ENCODE data around the gene AKR1C3. TPM values are rescaled to one million over a fixed set of nuclear protein-coding genes. Genes with fewer than 3 reads are reported as not detected.
"Not testable (repeated sequence)": the region's sequence is repeated elsewhere in the genome, so short reads cannot be mapped to it uniquely, and the experiment has no call there.

AKR1C3 gene
- total RNA-seq, 1 donor from 2014 or later, result 45.5 TPM

- H3K27me3 ChIP-seq (ENCODE audit: control insufficient read depth, insufficient read depth, low read length), result no peaks in the 10 kb centered on the region
- DNase-seq (ENCODE audit: low read depth), result no peak
- H3K36me3 ChIP-seq (ENCODE audit: control insufficient read depth, insufficient read depth, low read length), result no peaks in the 10 kb centered on the region
- TF ChIP-seq, protein P1, sequence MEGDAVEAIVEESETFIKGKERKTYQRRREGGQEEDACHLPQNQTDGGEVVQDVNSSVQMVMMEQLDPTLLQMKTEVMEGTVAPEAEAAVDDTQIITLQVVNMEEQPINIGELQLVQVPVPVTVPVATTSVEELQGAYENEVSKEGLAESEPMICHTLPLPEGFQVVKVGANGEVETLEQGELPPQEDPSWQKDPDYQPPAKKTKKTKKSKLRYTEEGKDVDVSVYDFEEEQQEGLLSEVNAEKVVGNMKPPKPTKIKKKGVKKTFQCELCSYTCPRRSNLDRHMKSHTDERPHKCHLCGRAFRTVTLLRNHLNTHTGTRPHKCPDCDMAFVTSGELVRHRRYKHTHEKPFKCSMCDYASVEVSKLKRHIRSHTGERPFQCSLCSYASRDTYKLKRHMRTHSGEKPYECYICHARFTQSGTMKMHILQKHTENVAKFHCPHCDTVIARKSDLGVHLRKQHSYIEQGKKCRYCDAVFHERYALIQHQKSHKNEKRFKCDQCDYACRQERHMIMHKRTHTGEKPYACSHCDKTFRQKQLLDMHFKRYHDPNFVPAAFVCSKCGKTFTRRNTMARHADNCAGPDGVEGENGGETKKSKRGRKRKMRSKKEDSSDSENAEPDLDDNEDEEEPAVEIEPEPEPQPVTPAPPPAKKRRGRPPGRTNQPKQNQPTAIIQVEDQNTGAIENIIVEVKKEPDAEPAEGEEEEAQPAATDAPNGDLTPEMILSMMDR (IDR thresholded peaks at IDR 0.05; ENCODE audit: insufficient read depth, low read length, severe bottlenecking), result no peak
- no peak for FAIRE-seq
- no peak overlapping the region for H3K4me3 ChIP-seq (ENCODE audit: low read depth, low read length)
Measured at GRCh38 chr10:5123886-5124285, 29.7 kb downstream of the AKR1C3 start.

GRCh38 chr10:5125315-5126044 is 31.3 kb downstream of the AKR1C3 start:
- DNase-seq (ENCODE audit: low read depth) (peak; percentile 35), FAIRE-seq (peak; percentile 64)
- Histone ChIP-seq H3K27me3 (ENCODE audit: control insufficient read depth, insufficient read depth, low read length) (no peaks in the 10 kb centered on the region), H3K36me3 (ENCODE audit: control insufficient read depth, insufficient read depth, low read length) (no peaks in the 10 kb centered on the region), H3K4me3 (ENCODE audit: low read depth, low read length) (no peak overlapping the region)
- TF ChIP-seq, protein P1 (IDR thresholded peaks at IDR 0.05; ENCODE audit: insufficient read depth, low read length, severe bottlenecking), result no peak

- DNase-seq (ENCODE audit: low read depth), result no peak
- TF ChIP-seq, protein P1 (IDR thresholded peaks at IDR 0.05; ENCODE audit: insufficient read depth, low read length, severe bottlenecking), result no peak
- FAIRE-seq, result no peak
- Histone ChIP-seq H3K4me3 (ENCODE audit: low read depth, low read length) (no peak overlapping the region), H3K27me3 (ENCODE audit: control insufficient read depth, insufficient read depth, low read length) (no peaks in the 10 kb centered on the region), H3K36me3 (ENCODE audit: control insufficient read depth, insufficient read depth, low read length) (no peaks in the 10 kb centered on the region)
Measured at GRCh38 chr10:5135581-5135980, 41.4 kb downstream of the AKR1C3 start.

- DNase-seq (ENCODE audit: low read depth), result no peak
- FAIRE-seq, result no peak
- Histone ChIP-seq H3K27me3 (ENCODE audit: control insufficient read depth, insufficient read depth, low read length) (no peaks in the 10 kb centered on the region), H3K4me3 (ENCODE audit: low read depth, low read length) (no peak overlapping the region), H3K36me3 (ENCODE audit: control insufficient read depth, insufficient read depth, low read length) (no peaks in the 10 kb centered on the region)
- TF ChIP-seq, protein P1 (IDR thresholded peaks at IDR 0.05; ENCODE audit: insufficient read depth, low read length, severe bottlenecking), result no peak
Measured at GRCh38 chr10:5136468-5137087, 42.4 kb downstream of the AKR1C3 start.

DNA sequence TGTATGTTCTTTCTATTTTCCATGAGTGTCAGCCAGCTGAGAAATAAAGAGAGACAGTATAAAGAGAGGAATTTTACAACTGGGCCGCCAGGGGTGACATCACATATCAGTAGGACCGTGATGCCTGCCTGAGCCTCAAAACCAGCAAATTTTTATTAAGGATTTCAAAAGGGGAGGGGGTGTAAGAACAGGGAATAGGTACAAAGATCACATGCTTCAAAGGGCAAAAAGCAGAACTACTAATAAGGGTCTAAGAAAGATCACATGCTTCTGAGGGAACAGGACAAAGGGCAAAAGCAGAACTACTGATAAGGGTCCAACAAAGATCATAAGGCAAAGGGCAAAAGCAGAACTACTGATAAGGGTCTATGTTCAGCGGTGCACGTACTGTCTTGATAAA is 43.5 kb downstream of the AKR1C3 start:
- not testable (repeated sequence) for DNase-seq (ENCODE audit: low read depth); FAIRE-seq; H3K27me3 ChIP-seq (ENCODE audit: control insufficient read depth, insufficient read depth, low read length); H3K36me3 ChIP-seq (ENCODE audit: control insufficient read depth, insufficient read depth, low read length); H3K4me3 ChIP-seq (ENCODE audit: low read depth, low read length)

DNA sequence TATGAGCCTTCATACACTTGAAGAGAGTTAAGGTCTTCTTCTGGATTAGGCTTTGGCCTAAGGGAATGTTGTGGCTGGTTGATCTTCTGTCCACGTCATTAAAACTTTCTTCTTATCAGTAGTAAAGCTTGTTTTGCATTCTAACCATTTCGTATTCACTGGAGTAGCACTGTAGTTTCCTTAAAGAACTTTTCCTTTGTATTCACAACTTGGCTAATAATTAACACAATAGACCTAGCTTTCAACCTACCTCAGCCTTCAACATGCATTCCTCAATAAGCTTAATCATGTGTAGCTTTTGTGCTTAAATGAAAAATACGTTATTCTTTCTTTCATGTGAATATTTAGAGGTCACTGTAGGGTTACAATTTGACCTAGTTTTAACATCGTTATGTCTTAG is 48.0 kb downstream of the AKR1C3 start:
- TF ChIP-seq, protein P1 (IDR thresholded peaks at IDR 0.05; ENCODE audit: insufficient read depth, low read length, severe bottlenecking), result no peak
- DNase-seq (ENCODE audit: low read depth) (no peak), FAIRE-seq (no peak)
- H3K36me3 ChIP-seq (ENCODE audit: control insufficient read depth, insufficient read depth, low read length), result no peaks in the 10 kb centered on the region
- H3K4me3 ChIP-seq (ENCODE audit: low read depth, low read length), result no peak overlapping the region
- no peaks in the 10 kb centered on the region for H3K27me3 ChIP-seq (ENCODE audit: control insufficient read depth, insufficient read depth, low read length)
